CD4-positive, alpha-beta T cell treated with Interleukin-1 beta for 1 hour (primary cell): ENCODE results near the gene KCNIP4.

ENCODE experiments used
- DNase-seq, 2 donors: peaks; one replicate each; pipeline ENCODE4 v3.0.0-alpha.2; 2020 to 2022

Gene KCNIP4

DNA sequence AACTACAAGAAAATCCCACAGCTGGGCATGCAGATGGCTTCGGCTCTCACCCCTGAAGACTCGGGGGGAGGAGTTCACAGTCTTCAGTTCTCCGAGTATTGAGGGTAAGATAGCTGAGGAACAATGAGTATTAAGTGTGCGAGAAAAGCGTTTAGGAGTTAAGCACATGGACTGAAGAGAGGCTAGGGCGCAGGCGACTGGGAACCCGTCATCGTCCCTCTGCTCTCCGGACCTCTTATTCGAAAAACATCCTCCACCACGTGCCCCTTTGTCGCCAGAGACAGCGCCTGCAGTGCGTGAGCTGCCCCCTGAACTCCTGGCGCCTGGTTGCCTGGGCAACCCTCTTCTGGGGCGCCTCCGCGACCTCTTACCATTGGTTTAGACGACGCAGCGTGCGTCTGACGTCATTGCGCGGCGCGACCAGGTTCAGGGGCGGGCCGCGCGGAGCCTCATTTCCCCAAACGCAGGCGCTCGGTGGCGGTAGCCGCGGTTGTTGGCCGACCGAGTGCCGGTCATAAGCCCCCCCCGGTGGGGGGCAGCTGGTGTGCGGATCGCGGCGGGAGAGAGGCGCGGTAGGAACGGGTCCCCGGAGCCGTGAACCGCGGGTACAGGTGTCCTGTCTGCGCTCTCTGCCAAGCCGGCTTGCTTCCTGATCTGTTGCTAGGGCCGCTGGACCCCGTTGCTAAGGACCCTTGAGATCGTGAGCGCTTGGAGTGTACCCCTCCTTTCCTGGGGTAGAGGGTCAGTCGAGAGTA, 1248.4 kb downstream of the KCNIP4 start, which contains the start of gene PACRGL:
PACRGL (plus strand) TSS at position 452 of the 755 bp plus-strand sequence. CDS start 4,024 bp downstream, outside the sequence.
- peak; percentile 92 to 93 for DNase-seq

DNA sequence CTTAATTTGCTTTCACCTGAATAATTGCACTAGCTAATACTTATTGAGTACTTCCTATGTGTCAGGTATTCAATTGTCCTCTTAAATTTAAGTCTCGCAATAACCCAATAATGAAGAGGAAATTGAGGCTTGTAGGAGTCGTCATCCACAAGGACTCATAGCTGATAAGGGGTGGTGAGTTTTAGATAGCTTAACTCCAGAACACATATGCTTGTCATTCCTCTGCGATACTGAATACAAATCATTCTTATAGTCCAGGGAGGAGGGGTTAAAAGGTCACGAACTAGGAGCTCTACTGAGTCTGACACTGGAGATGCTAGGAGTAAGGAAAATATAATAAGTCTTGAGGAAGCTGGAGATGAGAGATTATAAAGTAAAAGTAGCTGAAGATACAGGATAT, 1249.8 kb downstream of the KCNIP4 start:
- no peak for DNase-seq

GRCh38 chr4:20698382-20698781, 1250.2 kb downstream of the KCNIP4 start:
- no peak for DNase-seq

- DNase-seq: no peak
These were observed 1251.8 kb downstream of the KCNIP4 start for GRCh38 chr4:20696815-20697214.

GRCh38 chr4:20687864-20688263, 1260.7 kb downstream of the KCNIP4 start:
- DNase-seq: no peak

GRCh38 chr4:20684852-20685763, 1263.5 kb downstream of the KCNIP4 start:
- peak in 1 of 2 donors; percentile 31 for DNase-seq

DNA sequence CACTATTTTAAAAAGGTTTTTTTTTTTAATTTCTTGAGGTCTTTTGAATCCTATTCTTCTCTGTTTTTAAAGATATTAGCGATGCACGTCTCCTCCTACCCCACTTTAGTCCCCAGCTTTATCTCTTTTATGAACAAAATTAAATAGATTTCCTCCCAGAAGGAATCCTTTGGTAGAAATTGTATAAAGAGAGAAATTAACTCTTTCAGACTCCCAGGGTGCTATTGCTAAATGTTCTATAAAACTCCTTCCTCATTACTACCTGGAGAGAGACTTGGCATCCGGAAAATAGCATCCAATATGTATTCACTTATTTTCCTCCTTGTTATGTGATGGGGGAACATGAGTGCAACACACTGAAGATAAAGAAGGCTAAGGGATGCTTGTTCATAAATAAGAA, 1264.8 kb downstream of the KCNIP4 start:
- DNase-seq: no peak

DNA sequence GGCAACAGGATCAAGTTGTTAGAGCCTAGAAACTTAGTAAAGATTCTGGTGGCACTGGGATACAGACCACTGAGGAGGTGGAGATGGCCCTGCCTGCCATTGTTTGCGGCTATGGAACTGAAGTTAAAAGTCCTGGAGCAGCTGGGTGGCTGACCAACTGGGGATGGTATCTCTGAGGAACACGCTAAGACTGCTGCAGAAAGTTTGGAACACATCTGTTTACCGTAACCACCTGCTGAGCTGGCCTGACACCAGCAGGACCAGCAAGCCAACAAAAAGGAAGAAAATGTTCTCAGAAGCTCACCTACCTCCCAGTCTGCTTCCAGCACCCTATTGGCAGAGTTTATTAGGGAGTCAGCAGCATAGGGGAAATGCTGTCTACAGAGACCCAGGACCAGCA, 1265.7 kb downstream of the KCNIP4 start:
- DNase-seq: no peak

GRCh38 chr4:20681271-20681670, 1267.3 kb downstream of the KCNIP4 start:
- DNase-seq: no peak

GRCh38 chr4:20680736-20681135, 1267.8 kb downstream of the KCNIP4 start:
- no peak for DNase-seq

DNA sequence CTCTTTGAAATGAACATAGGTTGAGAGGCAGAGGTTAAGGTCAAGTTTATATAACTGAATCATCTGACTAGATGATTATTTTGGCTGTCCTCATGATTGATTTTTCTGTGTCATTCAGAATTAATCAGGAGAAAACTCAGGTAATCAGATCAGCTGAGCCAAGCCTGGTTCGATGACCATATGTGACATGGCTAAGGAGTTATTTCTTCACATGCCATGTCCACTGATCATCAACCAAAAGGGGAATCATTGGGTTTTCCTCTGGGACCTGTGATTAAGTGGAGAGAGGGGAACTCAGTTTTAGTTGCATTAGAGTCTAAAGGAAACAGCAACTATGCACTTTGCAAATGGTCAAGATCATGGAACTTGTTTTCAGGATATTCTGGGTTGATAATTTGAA, 1268.6 kb downstream of the KCNIP4 start:
- DNase-seq: no peak
